NCI-H2196 (cell line): ENCODE results near the gene FSTL4.
A peak's percentile ranks its signal among the peaks of the same experiment; 100 is the strongest.

Experiments
- DNase-seq: peaks from one replicate; lab custom pipeline; 2025; ENCODE audit not compliant: unreplicated experiment; lab: John Stamatoyannopoulos, UW

FSTL4 gene

GRCh38 chr5:133309166-133309795, 303.1 kb downstream of the FSTL4 start:
- no peak for DNase-seq

- no peak for DNase-seq
Measured at GRCh38 chr5:133307275-133307674, 305.1 kb downstream of the FSTL4 start.

- DNase-seq, result no peak
Measured at GRCh38 chr5:133304707-133305216, 307.6 kb downstream of the FSTL4 start.

- DNase-seq, result no peak
Measured at GRCh38 chr5:133304178-133304577, 308.2 kb downstream of the FSTL4 start.

GRCh38 chr5:133303298-133303697, 309.0 kb downstream of the FSTL4 start:
- DNase-seq, result no peak

- no peak for DNase-seq
Measured at GRCh38 chr5:133299728-133300127, 312.6 kb downstream of the FSTL4 start.

- DNase-seq, result no peak
Measured at GRCh38 chr5:133299021-133299420, 313.3 kb downstream of the FSTL4 start.

GRCh38 chr5:133298447-133298846, 313.9 kb downstream of the FSTL4 start:
- no peak for DNase-seq

- no peak for DNase-seq
Measured at GRCh38 chr5:133297293-133297692, 315.0 kb downstream of the FSTL4 start.

GRCh38 chr5:133296624-133297023, 315.7 kb downstream of the FSTL4 start:
- DNase-seq, result no peak

- DNase-seq, result no peak
Measured at GRCh38 chr5:133295520-133295919, 316.8 kb downstream of the FSTL4 start.

- DNase-seq, result peak; percentile 41
Measured at GRCh38 chr5:133294380-133294779, 318.0 kb downstream of the FSTL4 start.

GRCh38 chr5:133293960-133294359, 318.4 kb downstream of the FSTL4 start:
- peak; percentile 67 for DNase-seq

GRCh38 chr5:133292300-133292699, 320.0 kb downstream of the FSTL4 start:
- no peak for DNase-seq

GRCh38 chr5:133291524-133291923, 320.8 kb downstream of the FSTL4 start:
- no peak for DNase-seq

- no peak for DNase-seq
Measured at GRCh38 chr5:133290669-133291240, 321.6 kb downstream of the FSTL4 start.

- no peak for DNase-seq
Measured at GRCh38 chr5:133289686-133290367, 322.5 kb downstream of the FSTL4 start.

- peak; percentile 47 for DNase-seq
Measured at GRCh38 chr5:133287500-133287899, 324.8 kb downstream of the FSTL4 start.

GRCh38 chr5:133286483-133286882, 325.9 kb downstream of the FSTL4 start:
- no peak for DNase-seq

GRCh38 chr5:133285583-133286021, 326.7 kb downstream of the FSTL4 start:
- peak; percentile 86 for DNase-seq

GRCh38 chr5:133284306-133284705, 328.0 kb downstream of the FSTL4 start:
- no peak for DNase-seq

GRCh38 chr5:133278317-133278716, 334.0 kb downstream of the FSTL4 start:
- no peak for DNase-seq
